Uterus (tissue), 4 donors: ENCODE data around the gene DCC. TPM values are rescaled to one million over a fixed set of nuclear protein-coding genes. Genes with fewer than 3 reads are reported as not detected.

Experiments used
- DNase-seq, 2 donors: peaks; one replicate each; pipeline ENCODE4 v3.0.0-alpha.2; 2019 to 2020
- H3K27ac ChIP-seq, 2 donors: fragments of 200-600 bp; sonication (generic); 1 replicate in 1 of 2; 2 replicates in 1 of 2; pipeline ENCODE4 v1.5.1; 2016 to 2018
- H3K27me3 ChIP-seq, 2 donors: fragments of 200-600 bp; sonication (generic); one replicate each; pipeline ENCODE4 v1.5.1; 2018 to 2019; ENCODE audit warnings: control low read depth in 1 of 2
- H3K36me3 ChIP-seq, 2 donors: fragments of 200-600 bp; sonication (generic); one replicate each; pipeline ENCODE4 v1.5.1; 2019; ENCODE audit warnings: control low read depth in 1 of 2
- H3K4me1 ChIP-seq, 2 donors: fragments of 200-600 bp; sonication (generic); one replicate each; pipeline ENCODE4 v1.5.1; 2018 to 2019; ENCODE audit warnings: control low read depth in 1 of 2
- H3K4me3 ChIP-seq, 2 donors: fragments of 200-600 bp; sonication (generic); 1 replicate in 1 of 2; 2 replicates in 1 of 2; pipeline ENCODE4 v1.5.1; 2018 to 2019; ENCODE audit warnings: mild to moderate bottlenecking in 1 of 2
- H3K9me3 ChIP-seq, 2 donors: fragments of 200-600 bp; sonication (generic); one replicate each; pipeline ENCODE4 v1.5.1; 2019; ENCODE audit warnings: control low read depth in 1 of 2
- CTCF ChIP-seq, 4 experiments: fragments of 200-600 bp in 2 of 4; fragments of 450-650 bp in 2 of 4; sonication (generic) in 2 of 4; IDR thresholded peaks; one replicate each; pipeline ENCODE4 v1.5.1; 2016 to 2019; ENCODE audit warnings: antibody characterized with exemption in 4 of 4, mild to moderate bottlenecking in 2 of 4, moderate library complexity in 1 of 4
- POLR2A ChIP-seq, 2 donors: fragments of 450-650 bp; IDR thresholded peaks; one replicate each; pipeline ENCODE4 v1.6.1; 2016; ENCODE audit warnings: antibody characterized with exemption in 2 of 2, mild to moderate bottlenecking in 1 of 2, moderate library complexity in 1 of 2
- intact Hi-C: fragments of 100-400 bp; cut with DNase I; formaldehyde crosslinking; loops from one replicate; pipeline ENCODE4 v1.15.1; 2023; ENCODE audit warnings: low total_unique reads
- total RNA-seq, 4 donors: library from RNA; depleted of rRNA in 3 of 4; stranded (reverse); fragments of >200 nt in 3 of 4; gene quantifications; one replicate each; pipeline versions ENCODE4 v1.1.0 to v1.2.4, GENCODE V29; 2014 to 2023
- donor health status: DM: yes; HTN: yes; CAD: no.

DCC gene
- total RNA-seq, 4 donors from 2014 or later: 0.40 to 3.2 TPM; not detected in 2

GRCh38 chr18:52766002-52766545, 426.1 kb downstream of the DCC start:
- Histone ChIP-seq H3K27ac (no peak overlapping the region), H3K4me3 (no peak overlapping the region), H3K4me1 (no peaks in the 10 kb centered on the region), H3K9me3 (no peaks in the 10 kb centered on the region), H3K36me3 (no peaks in the 10 kb centered on the region), H3K27me3 (no peaks in the 10 kb centered on the region)
- no peak for DNase-seq
- TF ChIP-seq CTCF (IDR thresholded peaks at IDR 0.05) (no peak), POLR2A (IDR thresholded peaks at IDR 0.05) (no peak)
- intact Hi-C loops: no loop called here

GRCh38 chr18:52781113-52781512, 441.1 kb downstream of the DCC start:
- no peaks in the 10 kb centered on the region for H3K27me3 ChIP-seq
- H3K9me3 ChIP-seq: no peaks in the 10 kb centered on the region
- H3K4me3 ChIP-seq: no peak overlapping the region
- intact Hi-C loops: no loop called here
- H3K36me3 ChIP-seq: no peaks in the 10 kb centered on the region
- no peak for DNase-seq
- no peak for TF ChIP-seq CTCF (IDR thresholded peaks at IDR 0.05)
- TF ChIP-seq POLR2A (IDR thresholded peaks at IDR 0.05): no peak
- no peak overlapping the region for H3K27ac ChIP-seq
- H3K4me1 ChIP-seq: no peaks in the 10 kb centered on the region

- no peak for TF ChIP-seq POLR2A (IDR thresholded peaks at IDR 0.05)
- no peaks in the 10 kb centered on the region for H3K9me3 ChIP-seq
- no peaks in the 10 kb centered on the region for H3K4me1 ChIP-seq
- DNase-seq: no peak
- intact Hi-C loops: no loop called here
- no peaks in the 10 kb centered on the region for H3K36me3 ChIP-seq
- no peak overlapping the region for H3K4me3 ChIP-seq
- no peaks in the 10 kb centered on the region for H3K27me3 ChIP-seq
- no peak overlapping the region for H3K27ac ChIP-seq
Measured at GRCh38 chr18:52791321-52791720, 451.3 kb downstream of the DCC start.

- Histone ChIP-seq H3K27ac (no peak overlapping the region), H3K36me3 (no peaks in the 10 kb centered on the region), H3K4me3 (no peak overlapping the region), H3K4me1 (no peaks in the 10 kb centered on the region), H3K9me3 (no peaks in the 10 kb centered on the region), H3K27me3 (no peaks in the 10 kb centered on the region)
- DNase-seq: no peak
- intact Hi-C loops: no loop called here
- no peak for TF ChIP-seq POLR2A (IDR thresholded peaks at IDR 0.05)
- no peak for TF ChIP-seq CTCF (IDR thresholded peaks at IDR 0.05)
Measured at GRCh38 chr18:52812834-52813233, 472.8 kb downstream of the DCC start.

GRCh38 chr18:52813635-52814416, 473.8 kb downstream of the DCC start:
- no peak for TF ChIP-seq POLR2A (IDR thresholded peaks at IDR 0.05)
- TF ChIP-seq CTCF (IDR thresholded peaks at IDR 0.05): no peak
- intact Hi-C loops: no loop called here
- no peaks in the 10 kb centered on the region for H3K9me3 ChIP-seq

More at GRCh38 chr18:52813635-52814416, 473.8 kb downstream of the DCC start:
- no peak for DNase-seq
- Histone ChIP-seq H3K4me3 (no peak overlapping the region), H3K4me1 (no peaks in the 10 kb centered on the region), H3K27ac (no peak overlapping the region), H3K27me3 (no peaks in the 10 kb centered on the region), H3K36me3 (no peaks in the 10 kb centered on the region)
